Measurements from ENCODE around the gene THRB.
"Not testable (repeated sequence)": the region's sequence is repeated elsewhere in the genome, so short reads cannot be mapped to it uniquely, and the experiment has no call there.

DNA sequence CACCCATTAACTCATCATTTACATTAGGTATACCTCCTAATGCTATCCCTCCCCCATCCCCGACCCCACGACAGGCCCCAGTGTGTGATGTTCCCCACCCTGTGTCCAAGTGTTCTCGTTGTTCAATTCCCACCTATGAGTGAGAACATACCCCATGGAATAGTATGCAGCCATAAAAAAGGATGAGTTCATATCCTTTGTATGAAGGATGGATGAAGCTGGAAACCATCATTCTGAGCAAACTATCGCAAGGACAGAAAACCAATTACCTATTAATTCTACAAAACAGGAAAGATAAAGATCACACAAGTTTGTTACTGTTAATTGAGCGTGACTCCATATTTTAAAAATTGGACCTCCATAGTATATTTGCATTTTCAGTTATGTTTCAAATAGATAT lies 81.0 kb downstream of the THRB start:
- TF ChIP-seq POLR2A, CTCF (IDR thresholded peaks at IDR 0.05): not testable (repeated sequence)
